CD4-positive, alpha-beta T cell (primary cell): Measurements from ENCODE around the gene ADAT3. TPM values are rescaled to one million over a fixed set of nuclear protein-coding genes. Genes with fewer than 3 reads are reported as not detected.

Source experiments
- ATAC-seq: fragments of 200-7000 bp; cut with Tn5 transposase; one replicate; pipeline ENCODE4 v1.10.0; 2022; ENCODE audit warnings: mild to moderate bottlenecking; ENCODE audit not compliant: poor library complexity
- CTCF ChIA-PET: fragments of 350-600 bp; sonication (Branson Sonifier 250); formaldehyde crosslinking; loops from one replicate; lab custom pipeline; 2021; ENCODE audit warnings: antibody characterized with exemption, inconsistent platforms; lab: Charles Lee
- POLR2A ChIA-PET: fragments of 350-600 bp; sonication (Branson Sonifier 250); formaldehyde crosslinking; loops from one replicate; lab custom pipeline; 2021; ENCODE audit warnings: antibody characterized with exemption, inconsistent platforms; lab: Charles Lee
- DNase-seq, 14 experiments: peaks; one replicate each; pipeline ENCODE4 v3.0.0-alpha.2; 2013 to 2020; ENCODE audit warnings: mixed read lengths in 2 of 14
- H3K27ac ChIP-seq, 2 donors: one replicate each; pipeline versions ENCODE4 v1.5.1 to v1.7.0; 2013; ENCODE audit warnings: low read length in 2 of 2, low read depth in 1 of 2, mild to moderate bottlenecking in 1 of 2
- H3K27me3 ChIP-seq, 2 experiments: 1 replicate in 1 of 2; 2 replicates in 1 of 2; pipeline versions ENCODE4 v1.6.1 to v1.7.0; 2013; ENCODE audit warnings: low read length in 2 of 2, control low read depth in 1 of 2, mild to moderate bottlenecking in 1 of 2, moderate library complexity in 1 of 2; ENCODE audit not compliant: insufficient read depth in 2 of 2, control insufficient read depth in 1 of 2
- H3K36me3 ChIP-seq: one replicate; pipeline ENCODE4 v1.6.1; 2013; ENCODE audit warnings: low read length, control low read depth; ENCODE audit not compliant: insufficient read depth
- H3K4me1 ChIP-seq: one replicate; pipeline ENCODE4 v1.6.1; 2013; ENCODE audit warnings: low read length, control low read depth; ENCODE audit not compliant: insufficient read depth
- H3K4me3 ChIP-seq: one replicate; pipeline ENCODE4 v1.5.1; 2013; ENCODE audit warnings: mild to moderate bottlenecking, low read length, moderate library complexity
- H3K9me3 ChIP-seq, 2 experiments: 1 replicate in 1 of 2; 2 replicates in 1 of 2; pipeline versions ENCODE4 v1.6.1 to v1.7.0; 2013; ENCODE audit warnings: low read length in 2 of 2, mild to moderate bottlenecking in 2 of 2, control low read depth in 1 of 2, moderate library complexity in 1 of 2; ENCODE audit not compliant: control insufficient read depth in 1 of 2, insufficient read depth in 1 of 2
- H3K27ac Mint-ChIP-seq: one replicate; pipeline ENCODE4 v1.8.0; 2020; ENCODE audit warnings: mixed read lengths
- H3K27me3 Mint-ChIP-seq: one replicate; pipeline ENCODE4 v1.8.0; 2021; ENCODE audit warnings: mixed read lengths
- H3K36me3 Mint-ChIP-seq: one replicate; pipeline ENCODE4 v1.8.0; 2021; ENCODE audit warnings: low read depth, mixed read lengths
- H3K4me1 Mint-ChIP-seq: one replicate; pipeline ENCODE4 v1.8.0; 2021; ENCODE audit warnings: low read depth, mixed read lengths
- H3K4me3 Mint-ChIP-seq: one replicate; pipeline ENCODE4 v1.8.0; 2020; ENCODE audit warnings: mild to moderate bottlenecking, mixed read lengths
- H3K9me3 Mint-ChIP-seq: one replicate; pipeline ENCODE4 v1.8.0; 2020; ENCODE audit warnings: mixed read lengths
- CTCF ChIP-seq: fragments of 200-600 bp; IDR thresholded peaks from one replicate; pipeline ENCODE4 v1.8.0; 2022; ENCODE audit warnings: antibody characterized with exemption, mild to moderate bottlenecking
- intact Hi-C, 2 experiments: fragments of 100-400 bp; cut with DNase I in 1 of 2; cut with micrococcal nuclease in 1 of 2; formaldehyde crosslinking; loops; one replicate each; pipeline versions ENCODE4 v1.15.1 to v1.9.0; 2023 to 2025; cut with DNase I, micrococcal nuclease
- total RNA-seq, 174 experiments: library from RNA in 2 of 174; stranded (reverse) in 2 of 174; gene quantifications; one replicate each; pipeline ENCODE4 v1.2.3 and lab custom pipeline; 2021 to 2026

ADAT3 gene
- total RNA-seq, 2 experiments from 2014 or later: 7.9 to 8.2 TPM

- ATAC-seq (no peak), DNase-seq (no peak)
- Histone ChIP-seq H3K9me3 (no peaks in the 10 kb centered on the region), H3K27me3 (no peaks in the 10 kb centered on the region), H3K4me1 (peaks cover 66% of the 10 kb centered on the region), H3K27ac (peak overlapping the region; percentile 53 to 74), H3K36me3 (no peaks in the 10 kb centered on the region), H3K4me3 (peak overlapping the region; percentile 72)
- Mint-ChIP-seq H3K36me3 (peaks cover 8% of the 10 kb centered on the region), H3K9me3 (no peaks in the 10 kb centered on the region), H3K27me3 (no peaks in the 10 kb centered on the region), H3K27ac (peak overlapping the region; percentile 96), H3K4me1 (peaks cover 46% of the 10 kb centered on the region), H3K4me3 (peak overlapping the region; percentile 99)
- TF ChIP-seq CTCF: no peak
- ChIA-PET CTCF (no interaction called here), POLR2A (no interaction called here)
- intact Hi-C loops: loop anchor here (2.0 to 5.0 kb wide), 3 partner anchors 13 to 235 kb away; partner anchors contain the start of genes ADAT3 (in 1 of the 2), IZUMO4 (in 1 of the 2), MOB3A (in 1 of the 2) and REXO1 (in 1 of the 2)
Observed at GRCh38 chr19:1862068-1862423, 43.2 kb upstream of the ADAT3 start.

- Histone ChIP-seq H3K9me3 (no peaks in the 10 kb centered on the region), H3K27ac (peak overlapping the region; percentile 53 to 74), H3K27me3 (no peaks in the 10 kb centered on the region), H3K4me1 (peaks cover 60% of the 10 kb centered on the region), H3K4me3 (peak overlapping the region; percentile 72), H3K36me3 (no peaks in the 10 kb centered on the region)
- CTCF ChIA-PET: no interaction called here
- Mint-ChIP-seq H3K27me3 (no peaks in the 10 kb centered on the region), H3K4me3 (peak overlapping the region; percentile 99), H3K27ac (peak overlapping the region; percentile 96), H3K4me1 (peaks cover 45% of the 10 kb centered on the region), H3K9me3 (no peaks in the 10 kb centered on the region), H3K36me3 (peaks cover 12% of the 10 kb centered on the region)
- intact Hi-C loops: loop anchor here (2.0 to 5.0 kb wide), 3 partner anchors 14 to 235 kb away; partner anchors contain the start of genes ADAT3 (in 1 of the 2), IZUMO4 (in 1 of the 2), MOB3A (in 1 of the 2) and REXO1 (in 1 of the 2)
- DNase-seq: peak in 11 of 14 experiments; percentile 37 to 89 (median 54)
- POLR2A ChIA-PET: no interaction called here
- no peak for TF ChIP-seq CTCF
- peak; percentile 1 for ATAC-seq
Observed at GRCh38 chr19:1862424-1863327, 42.5 kb upstream of the ADAT3 start.

- intact Hi-C loops: loop anchor here (2.0 to 5.0 kb wide), 3 partner anchors 14 to 234 kb away; partner anchors contain the start of genes ADAT3 (in 1 of the 2), IZUMO4 (in 1 of the 2), MOB3A (in 1 of the 2) and REXO1 (in 1 of the 2)
- CTCF ChIA-PET: no interaction called here
- Histone ChIP-seq H3K27me3 (no peaks in the 10 kb centered on the region), H3K36me3 (no peaks in the 10 kb centered on the region), H3K9me3 (no peaks in the 10 kb centered on the region), H3K27ac (peak within 1 kb of the TSS; percentile 74 to 89), H3K4me1 (peaks cover 54% of the 10 kb centered on the region), H3K4me3 (peak within 1 kb of the TSS; percentile 83)
- DNase-seq (peak in 1 of 14 experiments; percentile 15), ATAC-seq (peak; percentile 0)
- no peaks in the 10 kb centered on the region for H3K27me3 Mint-ChIP-seq
- no peaks in the 10 kb centered on the region for H3K9me3 Mint-ChIP-seq
- no peak for TF ChIP-seq CTCF
- peak within 1 kb of the TSS; percentile 99 for H3K4me3 Mint-ChIP-seq
- H3K36me3 Mint-ChIP-seq: peaks cover 16% of the 10 kb centered on the region
- H3K27ac Mint-ChIP-seq: peak within 1 kb of the TSS; percentile 96
- peaks cover 44% of the 10 kb centered on the region for H3K4me1 Mint-ChIP-seq
- POLR2A ChIA-PET: no interaction called here
Observed at GRCh38 chr19:1863328-1863637, 41.9 kb upstream of the ADAT3 start, which contains the start of gene KLF16. Gene KLF16 (minus strand): TSS chr19:1863579. CDS start chr19:1863497, 82 bp downstream.
